HG03097 (cell line): ENCODE data around the gene ARSG.
"Not testable (repeated sequence)": the region's sequence is repeated elsewhere in the genome, so short reads cannot be mapped to it uniquely, and the experiment has no call there.

Source experiments
- ATAC-seq: cut with Tn5 transposase; IDR thresholded peaks from one replicate; pipeline ENCODE4 v1.9.1; 2021; ENCODE audit not compliant: unreplicated experiment, low FRiP score

Gene ARSG

GRCh38 chr17:68326681-68327080 is 35.4 kb downstream of the ARSG start:
- ATAC-seq: no peak

- ATAC-seq: no peak
Measured at GRCh38 chr17:68327823-68328557, 36.7 kb downstream of the ARSG start.

- ATAC-seq: no peak
Measured at GRCh38 chr17:68328676-68329075, 37.4 kb downstream of the ARSG start.

- no peak for ATAC-seq
Measured at GRCh38 chr17:68329331-68329730, 38.0 kb downstream of the ARSG start.

GRCh38 chr17:68331932-68332331 is 40.6 kb downstream of the ARSG start:
- not testable (repeated sequence) for ATAC-seq

- ATAC-seq: no peak
Measured at GRCh38 chr17:68334393-68334792, 43.1 kb downstream of the ARSG start.

GRCh38 chr17:68341482-68341881 is 50.2 kb downstream of the ARSG start:
- no peak for ATAC-seq

GRCh38 chr17:68343976-68344375 is 52.7 kb downstream of the ARSG start:
- ATAC-seq: no peak

GRCh38 chr17:68344701-68345136 is 53.4 kb downstream of the ARSG start:
- ATAC-seq: no peak

- ATAC-seq: peak; percentile 83
Measured at GRCh38 chr17:68346448-68346847, 55.2 kb downstream of the ARSG start.

GRCh38 chr17:68347380-68347779 is 56.1 kb downstream of the ARSG start:
- no peak for ATAC-seq

GRCh38 chr17:68349157-68349556 is 57.9 kb downstream of the ARSG start:
- no peak for ATAC-seq

- no peak for ATAC-seq
Measured at GRCh38 chr17:68351395-68351794, 60.1 kb downstream of the ARSG start.

- no peak for ATAC-seq
Measured at GRCh38 chr17:68352041-68352440, 60.7 kb downstream of the ARSG start.

- ATAC-seq: not testable (repeated sequence)
Measured at GRCh38 chr17:68352671-68353070, 61.4 kb downstream of the ARSG start.

- ATAC-seq: no peak
Measured at GRCh38 chr17:68353111-68353521, 61.8 kb downstream of the ARSG start.

GRCh38 chr17:68354311-68354710 is 63.0 kb downstream of the ARSG start:
- ATAC-seq: not testable (repeated sequence)

- ATAC-seq: not testable (repeated sequence)
Measured at GRCh38 chr17:68355108-68355507, 63.8 kb downstream of the ARSG start.

- peak; percentile 94 for ATAC-seq
Measured at GRCh38 chr17:68356520-68356919, 65.2 kb downstream of the ARSG start.

- ATAC-seq: no peak
Measured at GRCh38 chr17:68356949-68357455, 65.7 kb downstream of the ARSG start.

- ATAC-seq: no peak
Measured at GRCh38 chr17:68357886-68358285, 66.6 kb downstream of the ARSG start.

- no peak for ATAC-seq
Measured at GRCh38 chr17:68359791-68360535, 68.7 kb downstream of the ARSG start.
